ENCODE results near the gene CAMKK2.

DNA sequence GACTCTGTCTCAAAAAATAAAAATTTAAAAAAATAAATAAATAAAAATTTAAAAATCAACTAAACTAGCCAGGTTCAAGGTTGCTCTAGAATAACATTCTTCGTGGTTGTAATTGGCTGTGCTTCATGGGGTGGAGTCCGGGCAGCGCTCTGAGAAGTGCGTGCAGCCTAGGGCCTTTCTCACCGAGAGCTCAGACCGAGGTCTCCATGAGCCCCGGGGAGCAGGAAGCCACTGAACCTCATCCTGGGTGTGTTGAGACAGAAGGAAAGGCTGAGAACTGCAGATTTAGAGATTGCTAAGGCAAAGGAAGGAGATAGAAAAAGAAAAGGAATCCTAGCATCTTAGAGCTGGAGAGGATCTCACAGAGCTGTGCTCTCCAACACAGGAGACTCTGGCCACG, 71.9 kb downstream of the CAMKK2 start:
- TF ChIP-seq POLR2A (IDR thresholded peaks at IDR 0.05; ENCODE audit: extremely low read depth, insufficient read length): no peak
- TF ChIP-seq, protein P1, sequence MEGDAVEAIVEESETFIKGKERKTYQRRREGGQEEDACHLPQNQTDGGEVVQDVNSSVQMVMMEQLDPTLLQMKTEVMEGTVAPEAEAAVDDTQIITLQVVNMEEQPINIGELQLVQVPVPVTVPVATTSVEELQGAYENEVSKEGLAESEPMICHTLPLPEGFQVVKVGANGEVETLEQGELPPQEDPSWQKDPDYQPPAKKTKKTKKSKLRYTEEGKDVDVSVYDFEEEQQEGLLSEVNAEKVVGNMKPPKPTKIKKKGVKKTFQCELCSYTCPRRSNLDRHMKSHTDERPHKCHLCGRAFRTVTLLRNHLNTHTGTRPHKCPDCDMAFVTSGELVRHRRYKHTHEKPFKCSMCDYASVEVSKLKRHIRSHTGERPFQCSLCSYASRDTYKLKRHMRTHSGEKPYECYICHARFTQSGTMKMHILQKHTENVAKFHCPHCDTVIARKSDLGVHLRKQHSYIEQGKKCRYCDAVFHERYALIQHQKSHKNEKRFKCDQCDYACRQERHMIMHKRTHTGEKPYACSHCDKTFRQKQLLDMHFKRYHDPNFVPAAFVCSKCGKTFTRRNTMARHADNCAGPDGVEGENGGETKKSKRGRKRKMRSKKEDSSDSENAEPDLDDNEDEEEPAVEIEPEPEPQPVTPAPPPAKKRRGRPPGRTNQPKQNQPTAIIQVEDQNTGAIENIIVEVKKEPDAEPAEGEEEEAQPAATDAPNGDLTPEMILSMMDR (IDR thresholded peaks at IDR 0.05; ENCODE audit: low read depth, low read length): no peak
- TF ChIP-seq, protein P2, sequence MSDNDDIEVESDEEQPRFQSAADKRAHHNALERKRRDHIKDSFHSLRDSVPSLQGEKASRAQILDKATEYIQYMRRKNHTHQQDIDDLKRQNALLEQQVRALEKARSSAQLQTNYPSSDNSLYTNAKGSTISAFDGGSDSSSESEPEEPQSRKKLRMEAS (IDR thresholded peaks at IDR 0.05; ENCODE audit: low read depth, low read length): no peak

Measured in NB4 (cell line).